Measurements from ENCODE around the gene DDX10. TPM values are rescaled to one million over a fixed set of nuclear protein-coding genes. Genes with fewer than 3 reads are reported as not detected.
A peak's percentile ranks its signal among the peaks of the same experiment; 100 is the strongest.

The DDX10 gene
- total and polyA plus RNA-seq, 2 of the 8 experiments (the other 6 are each of a cell fraction or from before 2014, with no cell fraction given) = 49.2 to 52.2 TPM

- H3K79me1 ChIP-seq (ENCODE audit: low read depth, low read length) = no peaks in the 10 kb centered on the region
- no peak overlapping the region for H2AK5ac ChIP-seq (ENCODE audit: low read depth, low read length)
- no peak overlapping the region for H2BK5ac ChIP-seq (ENCODE audit: low read depth, low read length)
- no peak overlapping the region for H4K5ac ChIP-seq (ENCODE audit: insufficient read length, low read depth, low read length)
- H3K23ac ChIP-seq (ENCODE audit: insufficient read length) = no peak overlapping the region
- no peak overlapping the region for H3K9ac ChIP-seq (replicated peaks in 1 of 4; ENCODE audit: extremely low read depth in 1 of 4, low read depth in 3 of 4, low read length in 3 of 4)
- no peak overlapping the region for H4K8ac ChIP-seq (ENCODE audit: extremely low read depth, insufficient read depth, low read length)
- no peaks in the 10 kb centered on the region for H4K20me1 ChIP-seq (replicated peaks in 1 of 2; ENCODE audit: control insufficient read depth in 1 of 2, insufficient read depth in 2 of 2, low read length in 2 of 2)
- H3K18ac ChIP-seq (ENCODE audit: extremely low read depth, low read length) = no peak overlapping the region
- CTCF ChIA-PET (ENCODE audit: partially characterized antibody) = interaction anchor here (0.6 to 1.2 kb wide), 7 partner anchors 11 to 458 kb away, joined by 3 to 4 read pairs (median 3); no protein-coding TSS in a partner anchor
- no peak overlapping the region for H3K27ac ChIP-seq (ENCODE audit: low read depth, low read length)
- POLR2A ChIA-PET (ENCODE audit: partially characterized antibody) = no interaction called here
- H2BK12ac ChIP-seq (ENCODE audit: low read depth, low read length) = no peak overlapping the region
- FAIRE-seq = peak; percentile 65
- H3K23me2 ChIP-seq (ENCODE audit: low read depth, low read length) = no peaks in the 10 kb centered on the region
- H3K4me1 ChIP-seq (replicated peaks in 1 of 4; ENCODE audit: control insufficient read depth in 3 of 4, insufficient read depth in 4 of 4, low read length in 3 of 4) = no peaks in the 10 kb centered on the region
- no peak overlapping the region for H3K56ac ChIP-seq (replicated peaks; ENCODE audit: insufficient read length, low read depth, low read length)
- no peak overlapping the region for H4K91ac ChIP-seq (replicated peaks; ENCODE audit: insufficient read length, low read length)
- no peak overlapping the region for H2BK120ac ChIP-seq (replicated peaks; ENCODE audit: low read depth, low read length)
- no peak overlapping the region for H2AFZ ChIP-seq (ENCODE audit: low read length)
- no peak overlapping the region for H2BK15ac ChIP-seq (ENCODE audit: low read length)
- H3K14ac ChIP-seq (ENCODE audit: insufficient read length) = no peak overlapping the region
- DNase-seq (ENCODE audit: low read depth in 1 of 2, low spot score in 2 of 2) = no peak
- H3K27me3 ChIP-seq (replicated peaks in 1 of 4; ENCODE audit: control insufficient read depth in 3 of 4, extremely low read depth in 1 of 4, insufficient read depth in 3 of 4, low read length in 3 of 4) = no peaks in the 10 kb centered on the region
- H3K36me3 ChIP-seq (ENCODE audit: control insufficient read depth in 2 of 4, insufficient read depth in 4 of 4, low read length in 3 of 4) = no peaks in the 10 kb centered on the region
- H2BK20ac ChIP-seq (ENCODE audit: low read length) = no peak overlapping the region
- H3K79me2 ChIP-seq (ENCODE audit: control insufficient read depth in 1 of 2, insufficient read depth in 2 of 2, low read length in 2 of 2) = no peaks in the 10 kb centered on the region
- no peak overlapping the region for H3K4me3 ChIP-seq (ENCODE audit: extremely low read depth in 1 of 4, insufficient read depth in 2 of 4, low read depth in 3 of 4, low read length in 4 of 4)
- H3K4me2 ChIP-seq (ENCODE audit: insufficient read depth in 1 of 2, low read depth in 2 of 2, low read length in 2 of 2) = no peak overlapping the region
- WGBS, 2 experiments (ENCODE audit: extremely low coverage in 1 of 2, insufficient coverage in 1 of 2, insufficient read length in 1 of 2, insufficient replicate concordance in 2 of 2, low coverage in 1 of 2, low lambda C conversion rate in 2 of 2, missing lambda C conversion rate in 1 of 2) = 75% methylated on average over 5 of the region's 5 CpGs; no CpG with 5 or more reads in 1 of the 2 experiments
- TF ChIP-seq RAD21 (IDR thresholded peaks at IDR 0.05 in 1 of 2, conservative IDR thresholded peaks at IDR 0.05 in 1 of 2; ENCODE audit: low read depth in 2 of 2, low read length in 2 of 2) = peak; percentile 86 to 92
- no peak for TF ChIP-seq SP2 (IDR thresholded peaks at IDR 0.05; ENCODE audit: low read length)
- no peak for TF ChIP-seq RBBP5 (IDR thresholded peaks at IDR 0.05; ENCODE audit: borderline replicate concordance, low read depth, low read length)
- peak in 2 of 3 experiments; percentile 53 to 64; a peak in 3 of 4 replicates for TF ChIP-seq CTCF (IDR thresholded peaks at IDR 0.05; ENCODE audit: control extremely low read depth in 1 of 3, insufficient read depth in 1 of 3, low read depth in 1 of 3, low read length in 3 of 3)
- no peak overlapping the region for H3K4ac ChIP-seq (replicated peaks; ENCODE audit: insufficient read length, low read depth, low read length)
- H3K9me3 ChIP-seq (ENCODE audit: insufficient read depth in 2 of 2, low read depth in 1 of 2, low read length in 1 of 2) = no peaks in the 10 kb centered on the region
Observed at GRCh38 chr11:108654994-108655631, 9.8 kb upstream of the DDX10 start.

All from H1 (cell line).